GM21447 (cell line): Measurements from ENCODE around the gene HOTAIR.
A peak's percentile ranks its signal among the peaks of the same experiment; 100 is the strongest.

ENCODE experiments used
- ATAC-seq: cut with Tn5 transposase; IDR thresholded peaks from one replicate; pipeline ENCODE4 v1.9.1; 2021; ENCODE audit not compliant: unreplicated experiment

HOTAIR gene

DNA sequence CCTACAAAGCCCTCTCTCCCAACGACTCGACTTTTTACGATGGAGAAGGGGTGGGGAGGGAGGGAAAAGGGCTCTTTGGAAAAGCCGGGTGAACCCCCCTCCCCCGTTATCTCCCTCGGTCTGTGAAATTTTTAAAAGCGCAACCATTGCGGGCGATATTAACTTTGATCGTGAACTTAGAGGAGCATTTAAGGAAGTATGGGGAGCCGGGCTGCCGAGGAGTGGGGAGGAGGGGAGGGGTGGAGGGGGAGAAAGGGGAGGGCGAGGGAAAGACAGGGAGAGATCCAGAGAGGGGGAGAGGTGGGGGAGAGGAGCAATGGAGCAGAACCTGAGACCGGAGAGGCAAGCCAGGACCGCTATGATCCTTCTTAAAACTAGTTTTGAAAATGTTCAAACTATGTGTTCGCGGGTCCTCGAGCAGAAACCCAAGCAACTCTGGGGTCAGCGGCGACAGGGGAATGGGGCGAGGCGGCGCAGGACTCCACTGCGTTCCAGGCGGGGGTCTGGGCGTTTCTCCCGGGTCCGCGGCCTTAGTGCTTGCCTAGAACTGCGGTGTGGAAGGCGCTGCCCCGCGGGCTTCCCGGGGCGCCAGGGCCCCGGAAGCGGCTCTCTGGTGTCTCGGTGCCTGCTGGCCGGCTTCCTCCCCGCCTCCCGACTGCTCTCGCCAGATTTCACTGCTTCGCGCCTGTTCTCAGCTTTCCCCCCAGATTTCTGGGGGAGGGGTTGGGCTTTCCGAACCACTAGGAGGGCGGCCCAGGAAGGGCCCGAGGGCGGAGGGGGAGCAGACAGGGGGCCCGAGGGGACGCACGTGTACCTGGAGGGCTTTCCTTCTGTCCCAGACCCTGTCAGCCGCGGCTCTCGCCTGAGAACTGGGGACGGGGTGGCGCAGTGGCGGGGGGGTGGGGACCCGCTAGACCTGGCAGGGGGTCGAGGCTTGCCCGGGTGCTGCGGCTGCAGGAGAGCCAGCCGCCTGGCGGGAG, at the start of gene HOTAIR:
Gene HOTAIR (minus strand): TSS at position 871 of the 980 bp plus-strand sequence.
- ATAC-seq, result no peak

- no peak for ATAC-seq
Measured at GRCh38 chr12:54024127-54024526, 49.4 kb upstream of the HOTAIR start.

- no peak for ATAC-seq
Measured at GRCh38 chr12:54022960-54023884, 48.5 kb upstream of the HOTAIR start.

DNA sequence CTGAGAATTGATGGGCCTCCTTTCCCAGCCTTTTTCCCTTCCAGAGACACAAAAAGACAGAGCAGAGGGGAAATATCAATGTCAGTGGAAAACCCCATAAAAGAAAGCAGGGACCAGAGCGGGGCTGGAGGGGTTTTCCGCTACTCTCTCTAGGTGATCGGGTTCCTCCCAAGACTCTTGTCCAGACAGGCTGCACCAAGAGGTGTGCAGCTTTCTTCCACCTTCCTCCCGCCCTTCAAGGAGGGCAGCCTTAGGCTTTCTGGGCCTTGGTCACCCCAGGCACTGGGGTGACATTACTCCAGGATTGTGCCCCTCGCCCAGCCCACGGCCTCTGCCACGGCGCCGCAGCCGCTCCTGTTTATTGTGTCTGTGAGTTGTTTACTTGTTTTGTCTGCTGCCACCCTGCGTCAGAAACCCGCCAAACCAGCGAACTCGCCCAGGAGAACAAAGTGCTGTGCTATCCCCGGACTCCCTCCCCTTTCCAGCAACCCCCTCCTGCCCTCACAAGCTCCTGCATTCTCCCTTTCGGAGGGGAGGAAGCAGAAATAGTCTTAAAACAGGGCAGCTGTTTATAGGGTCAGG, 46.8 kb upstream of the HOTAIR start:
- ATAC-seq, result no peak

DNA sequence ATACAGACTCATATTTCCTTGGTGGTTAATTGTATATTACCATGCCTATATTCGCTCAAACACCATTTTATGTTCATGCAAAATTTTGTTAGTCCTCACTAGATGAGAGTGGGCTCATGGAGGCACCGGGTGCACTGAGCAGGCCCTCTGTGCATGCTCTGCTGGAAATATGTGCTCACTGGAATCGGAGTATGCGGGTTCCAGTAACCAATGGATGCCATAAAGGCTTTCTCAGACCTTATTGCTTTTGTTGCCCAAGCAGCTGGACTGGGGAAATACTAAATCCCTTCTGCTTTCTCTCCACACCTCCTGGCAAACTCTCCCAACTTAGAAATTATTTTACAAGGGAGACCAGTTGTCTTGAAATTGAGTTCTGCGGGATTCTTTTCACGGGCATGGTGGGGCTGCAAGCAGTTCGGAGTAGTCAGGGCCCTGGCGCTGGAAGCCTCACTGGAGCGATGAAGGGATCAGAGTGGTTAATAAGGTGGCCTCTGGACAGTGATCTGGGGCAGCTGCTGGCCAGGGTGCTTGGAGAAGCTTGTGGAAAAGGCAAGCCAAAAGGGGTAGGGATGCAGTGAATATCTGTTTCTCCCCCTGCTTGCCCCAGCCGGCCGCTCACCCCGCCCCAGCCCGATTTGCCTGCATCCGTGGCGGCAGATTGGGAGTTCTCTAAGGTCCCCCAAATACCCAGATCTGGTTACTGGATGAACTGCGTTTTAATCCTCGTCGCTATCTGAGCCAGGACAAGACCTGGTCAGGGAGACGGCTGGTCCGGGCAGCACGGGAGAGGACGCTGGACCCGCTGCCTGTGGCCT, 46.0 kb upstream of the HOTAIR start:
- no peak for ATAC-seq

DNA sequence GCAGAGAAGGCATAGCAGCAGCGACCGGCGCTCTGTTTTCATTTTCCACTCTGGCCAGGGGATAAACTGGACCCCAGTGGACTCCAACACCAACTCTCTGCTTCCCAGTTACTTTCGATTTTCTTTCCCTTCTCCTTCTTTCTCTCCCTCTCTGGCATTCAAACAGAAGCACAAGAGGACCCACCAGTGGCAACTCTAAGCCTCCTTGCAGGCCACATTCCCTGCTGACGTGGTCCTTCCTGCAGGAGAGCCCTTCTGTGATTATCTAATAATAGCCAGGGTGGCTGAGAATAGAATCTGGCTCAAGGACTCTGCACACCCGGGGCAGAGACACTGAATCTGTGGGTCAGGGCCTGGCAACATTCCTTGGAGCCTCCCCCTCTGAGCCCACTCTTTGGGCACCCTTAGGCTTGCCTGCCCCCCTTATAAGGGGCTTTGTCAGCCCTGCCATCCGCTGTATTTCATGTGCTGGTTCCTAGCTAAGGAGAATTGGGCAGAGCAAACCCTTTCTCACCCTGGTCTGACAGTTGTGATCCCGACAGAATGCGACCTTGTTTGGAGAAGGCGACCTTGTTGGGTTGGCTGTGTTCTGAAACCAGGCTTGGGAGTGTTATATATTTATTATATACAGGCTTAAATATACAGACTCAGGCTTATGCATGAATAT, 45.3 kb upstream of the HOTAIR start:
- no peak for ATAC-seq

DNA sequence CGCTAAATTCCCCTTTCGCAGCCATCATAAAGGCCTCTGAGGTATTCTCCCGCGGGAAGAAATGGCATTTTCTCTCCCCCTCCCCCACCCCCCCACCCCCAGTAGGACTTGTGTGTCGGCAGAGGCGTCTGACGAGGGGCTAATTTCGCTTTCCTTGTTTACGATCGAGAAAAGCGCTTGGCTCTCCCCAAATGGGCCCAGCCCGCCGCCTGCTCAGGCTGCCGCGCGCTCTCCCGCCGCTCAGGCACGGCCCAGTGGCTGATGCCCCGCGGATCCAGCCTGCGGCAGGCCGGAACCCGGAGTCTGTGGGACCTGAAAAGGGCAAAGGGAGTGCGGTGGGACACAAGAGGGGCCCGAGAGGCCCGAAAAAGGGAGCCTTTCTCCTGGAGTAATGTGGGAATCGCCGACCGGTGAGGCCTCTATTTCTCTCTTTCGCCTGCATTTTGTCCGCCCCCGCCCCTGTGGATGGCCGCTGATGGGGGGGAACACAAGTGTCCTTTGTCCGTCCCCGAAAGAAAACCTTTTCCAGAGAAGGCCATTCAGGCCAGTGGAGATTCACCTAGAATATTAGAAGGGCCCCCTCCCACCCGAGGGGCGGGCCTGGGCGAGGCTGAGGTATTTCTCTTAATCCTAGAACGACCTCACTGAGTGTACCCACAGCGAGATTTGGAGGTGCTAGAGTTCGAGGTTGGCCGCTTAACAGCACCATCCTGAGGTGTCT, 44.5 kb upstream of the HOTAIR start:
- no peak for ATAC-seq

DNA sequence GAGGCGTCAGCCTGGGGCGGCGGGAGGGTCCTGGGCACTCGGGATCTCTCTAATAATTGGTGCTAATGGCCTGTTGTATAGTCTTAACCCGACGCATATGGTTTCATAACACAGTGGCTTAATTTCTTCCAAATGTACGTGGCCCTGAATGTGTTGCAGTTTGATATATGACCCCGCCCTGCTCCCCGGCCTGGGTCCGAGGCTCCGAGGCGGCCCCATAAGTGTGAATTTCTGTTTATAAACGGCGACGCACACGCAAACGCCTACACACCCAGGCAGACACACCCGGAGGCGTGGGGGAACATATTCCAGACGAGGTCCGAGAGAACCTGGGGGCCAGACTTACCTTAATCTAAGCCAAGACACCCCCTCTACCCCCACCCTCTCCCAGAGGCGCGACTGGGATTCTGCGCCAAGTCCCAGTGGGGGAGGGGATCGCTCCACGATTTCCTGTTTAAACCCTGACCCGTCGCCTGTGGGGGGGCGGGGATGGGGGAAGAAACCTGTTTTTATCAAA, 43.8 kb upstream of the HOTAIR start:
- ATAC-seq, result no peak

DNA sequence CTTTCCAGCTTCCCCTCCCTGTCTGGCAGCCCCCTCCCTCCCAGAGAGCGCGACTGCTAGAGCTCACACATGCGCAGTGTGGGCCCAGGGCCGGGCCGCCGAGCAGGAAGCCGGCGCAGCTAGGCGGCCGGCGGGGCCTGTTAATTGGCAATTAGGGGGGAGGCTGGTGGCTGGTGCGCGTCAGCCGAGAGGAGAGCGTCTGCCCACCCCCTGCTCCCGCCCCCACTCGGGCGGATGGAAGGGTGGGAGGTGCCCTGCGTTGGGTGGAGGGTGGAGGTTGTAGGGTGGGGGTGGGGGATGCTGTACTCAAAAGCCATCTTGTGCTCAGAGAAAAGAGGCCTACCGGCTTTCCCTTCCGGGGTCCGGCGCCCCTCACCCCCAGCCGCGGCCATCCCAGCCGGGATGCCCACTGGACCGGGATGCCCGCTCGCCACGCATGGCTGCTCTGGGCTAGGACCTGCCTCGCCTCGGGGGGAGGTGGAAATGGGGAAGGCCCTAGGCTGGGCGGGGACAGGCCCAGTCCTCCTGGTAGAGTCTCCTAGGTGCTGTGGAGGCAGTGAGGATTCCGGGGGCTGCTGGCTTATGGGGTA, 43.2 kb upstream of the HOTAIR start:
- ATAC-seq, result peak; percentile 61

DNA sequence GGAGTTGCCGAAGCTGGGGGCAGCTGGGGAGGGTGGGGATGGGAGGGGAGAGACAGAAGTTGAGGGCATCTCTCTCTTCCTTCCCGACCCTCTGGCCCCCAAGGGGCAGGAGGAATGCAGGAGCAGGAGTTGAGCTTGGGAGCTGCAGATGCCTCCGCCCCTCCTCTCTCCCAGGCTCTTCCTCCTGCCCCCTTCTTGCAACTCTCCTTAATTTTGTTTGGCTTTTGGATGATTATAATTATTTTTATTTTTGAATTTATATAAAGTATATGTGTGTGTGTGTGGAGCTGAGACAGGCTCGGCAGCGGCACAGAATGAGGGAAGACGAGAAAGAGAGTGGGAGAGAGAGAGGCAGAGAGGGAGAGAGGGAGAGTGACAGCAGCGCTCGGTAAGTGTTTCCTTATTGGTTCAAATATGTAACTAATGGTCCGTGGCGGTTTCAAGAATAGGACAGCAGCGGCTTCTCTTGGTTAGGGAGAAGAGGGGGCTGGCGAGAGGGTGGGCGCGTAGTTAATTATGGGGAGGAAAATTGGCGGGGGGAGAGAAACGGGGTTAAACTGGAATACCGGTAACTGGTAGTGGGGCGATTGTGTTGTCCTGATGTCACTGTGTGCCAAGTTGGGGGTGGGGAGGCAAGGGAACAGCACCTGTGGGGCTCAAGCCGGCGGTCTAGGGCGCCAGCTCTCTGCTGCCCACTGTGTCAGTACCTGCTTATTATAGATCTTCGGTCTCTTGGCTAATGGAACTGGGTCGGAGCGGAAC, 42.5 kb upstream of the HOTAIR start:
- peak; percentile 35 for ATAC-seq

GRCh38 chr12:54016478-54016964, 41.8 kb upstream of the HOTAIR start:
- no peak for ATAC-seq

GRCh38 chr12:54016051-54016450, 41.3 kb upstream of the HOTAIR start:
- ATAC-seq, result no peak

DNA sequence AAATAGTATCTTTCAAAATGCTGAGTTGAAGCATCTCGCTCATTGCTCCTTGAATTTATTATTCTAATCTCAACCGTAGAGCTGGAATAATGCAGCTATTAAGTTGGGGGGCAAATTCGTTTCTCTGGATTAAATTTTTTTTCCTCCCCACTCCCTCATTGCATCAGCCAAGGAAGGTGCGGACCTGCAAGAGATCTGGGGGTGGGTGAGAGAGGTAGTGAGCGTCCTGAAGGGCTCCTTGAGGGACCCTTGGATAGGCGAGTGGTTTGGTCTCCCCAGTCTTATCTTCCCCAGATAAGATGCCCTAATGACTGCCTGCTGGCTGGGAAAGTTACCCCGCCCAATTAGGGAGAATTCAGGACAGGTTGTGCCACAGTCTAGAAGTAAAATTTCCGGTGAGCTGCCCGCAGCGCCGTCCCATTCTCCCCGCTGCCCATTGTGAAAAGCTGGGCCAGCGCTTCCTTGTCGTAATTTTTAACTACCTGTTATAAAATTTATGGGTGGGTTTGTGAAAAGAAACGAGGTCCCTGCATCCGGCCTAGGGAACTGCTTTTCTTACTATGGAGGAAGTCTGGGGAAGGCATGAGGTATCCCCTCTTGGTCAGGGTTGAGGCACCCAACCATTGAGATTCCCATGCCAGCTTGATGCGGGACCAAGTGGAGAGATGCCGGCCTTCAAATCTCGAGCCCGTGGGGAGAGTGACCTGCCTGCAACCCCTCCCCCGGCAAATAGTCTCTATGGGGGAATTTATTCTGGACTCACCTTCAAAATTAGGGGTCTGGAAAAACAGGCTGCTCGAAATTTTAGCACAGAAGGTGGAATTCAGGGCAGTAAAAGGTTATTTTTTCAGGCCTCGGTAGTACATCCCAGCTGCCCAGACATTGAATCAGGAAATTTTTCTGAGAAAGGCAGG, 40.5 kb upstream of the HOTAIR start:
- ATAC-seq, result no peak

GRCh38 chr12:54014377-54015017, 39.7 kb upstream of the HOTAIR start:
- no peak for ATAC-seq

DNA sequence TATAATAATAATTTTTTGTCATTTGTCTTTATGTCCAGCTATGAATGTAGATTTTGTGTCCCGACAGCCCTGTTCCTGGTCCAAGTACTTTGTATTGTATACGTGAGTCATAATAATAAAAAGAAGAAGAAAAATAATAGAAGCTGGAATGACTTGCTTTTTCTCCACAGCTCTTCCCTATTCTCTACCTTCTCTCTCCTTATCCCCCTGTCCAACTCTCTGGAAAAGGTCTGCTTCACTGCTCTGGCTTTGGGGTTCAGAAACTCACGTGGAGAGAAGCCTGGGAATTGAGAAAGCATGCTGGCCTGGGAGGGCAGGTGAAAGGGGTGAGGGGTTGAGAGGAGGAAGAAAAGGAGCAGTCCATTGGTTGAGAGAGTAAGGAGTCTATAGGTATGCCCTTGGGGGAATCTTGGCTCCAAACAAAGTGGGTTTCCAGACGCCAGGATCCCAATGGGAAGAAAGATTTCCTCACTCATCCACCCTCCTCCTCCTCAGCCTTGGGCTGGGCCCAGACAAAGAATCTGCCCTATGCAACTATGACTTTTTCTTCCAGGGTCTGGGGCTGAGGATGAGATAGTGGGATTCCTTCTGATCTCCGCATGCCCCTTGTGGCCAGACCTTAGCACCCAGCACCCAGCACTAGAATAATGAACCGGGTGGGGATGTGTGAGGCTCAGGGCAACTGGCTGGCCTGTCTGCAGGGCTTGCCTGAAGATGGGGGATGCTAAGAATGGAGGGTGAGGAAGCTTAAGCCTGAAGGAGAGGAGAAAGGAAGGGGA, 38.1 kb upstream of the HOTAIR start:
- no peak for ATAC-seq
